ENCODE measurements around the gene SBF2. TPM values are rescaled to one million over a fixed set of nuclear protein-coding genes. Genes with fewer than 3 reads are reported as not detected.

SBF2 gene
- total RNA-seq, 4 donors from 2014 or later = 29.7 to 60.4 (median 36.0) TPM

DNA sequence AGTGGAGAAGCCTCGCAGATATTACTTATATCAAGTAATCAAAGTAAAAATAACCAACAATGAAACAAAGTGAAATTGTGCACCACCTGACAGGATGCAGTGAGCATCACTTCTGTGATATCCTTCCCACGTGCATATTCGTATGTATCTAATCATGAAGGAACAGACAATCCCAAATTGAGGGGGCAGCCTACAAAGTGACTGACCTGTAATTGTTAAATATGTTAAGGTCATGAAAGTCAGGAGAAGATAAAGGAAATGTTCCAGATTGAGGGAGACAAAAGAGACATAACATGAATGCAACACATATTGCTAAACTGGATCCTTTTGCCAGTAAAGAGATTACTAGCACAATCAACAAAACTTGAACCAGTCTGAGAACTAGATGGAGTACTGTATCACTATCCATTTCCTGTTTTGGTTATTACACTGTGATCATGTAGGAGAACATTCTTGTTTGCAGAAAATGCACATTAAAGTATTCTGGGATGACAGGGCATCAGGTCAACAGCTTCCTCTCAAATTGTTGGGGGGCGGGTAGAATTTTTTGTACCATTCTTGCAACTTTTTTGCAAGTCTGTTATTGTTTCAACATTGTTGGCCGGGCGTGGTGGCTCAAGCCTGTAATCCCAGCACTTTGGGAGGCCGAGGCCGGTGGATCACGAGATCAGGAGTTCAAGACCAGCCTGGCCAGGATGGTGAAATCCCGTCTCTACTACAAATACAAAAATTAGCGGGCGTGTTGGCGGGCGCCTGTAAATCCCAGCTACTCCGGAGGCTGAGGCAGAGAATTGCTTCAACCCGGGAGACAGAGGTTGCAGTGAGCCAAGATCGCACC, 2.0 kb downstream of the SBF2 start:
- TF ChIP-seq POLR2A (IDR thresholded peaks at IDR 0.05) = no peak
- TF ChIP-seq, protein P1, sequence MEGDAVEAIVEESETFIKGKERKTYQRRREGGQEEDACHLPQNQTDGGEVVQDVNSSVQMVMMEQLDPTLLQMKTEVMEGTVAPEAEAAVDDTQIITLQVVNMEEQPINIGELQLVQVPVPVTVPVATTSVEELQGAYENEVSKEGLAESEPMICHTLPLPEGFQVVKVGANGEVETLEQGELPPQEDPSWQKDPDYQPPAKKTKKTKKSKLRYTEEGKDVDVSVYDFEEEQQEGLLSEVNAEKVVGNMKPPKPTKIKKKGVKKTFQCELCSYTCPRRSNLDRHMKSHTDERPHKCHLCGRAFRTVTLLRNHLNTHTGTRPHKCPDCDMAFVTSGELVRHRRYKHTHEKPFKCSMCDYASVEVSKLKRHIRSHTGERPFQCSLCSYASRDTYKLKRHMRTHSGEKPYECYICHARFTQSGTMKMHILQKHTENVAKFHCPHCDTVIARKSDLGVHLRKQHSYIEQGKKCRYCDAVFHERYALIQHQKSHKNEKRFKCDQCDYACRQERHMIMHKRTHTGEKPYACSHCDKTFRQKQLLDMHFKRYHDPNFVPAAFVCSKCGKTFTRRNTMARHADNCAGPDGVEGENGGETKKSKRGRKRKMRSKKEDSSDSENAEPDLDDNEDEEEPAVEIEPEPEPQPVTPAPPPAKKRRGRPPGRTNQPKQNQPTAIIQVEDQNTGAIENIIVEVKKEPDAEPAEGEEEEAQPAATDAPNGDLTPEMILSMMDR (IDR thresholded peaks at IDR 0.05) = no peak
- 86 to 90% methylated on average over 17 of the region's 17 CpGs for WGBS, 2 donors
- no peak for DNase-seq (ENCODE audit: low spot score in 2 of 2)
- H3K4me3 ChIP-seq (ENCODE audit: low read depth, poor library complexity, severe bottlenecking) = no peak overlapping the region
- intact Hi-C loops (cut with DNase I; ENCODE audit: low total_unique reads) = no loop called here

DNA sequence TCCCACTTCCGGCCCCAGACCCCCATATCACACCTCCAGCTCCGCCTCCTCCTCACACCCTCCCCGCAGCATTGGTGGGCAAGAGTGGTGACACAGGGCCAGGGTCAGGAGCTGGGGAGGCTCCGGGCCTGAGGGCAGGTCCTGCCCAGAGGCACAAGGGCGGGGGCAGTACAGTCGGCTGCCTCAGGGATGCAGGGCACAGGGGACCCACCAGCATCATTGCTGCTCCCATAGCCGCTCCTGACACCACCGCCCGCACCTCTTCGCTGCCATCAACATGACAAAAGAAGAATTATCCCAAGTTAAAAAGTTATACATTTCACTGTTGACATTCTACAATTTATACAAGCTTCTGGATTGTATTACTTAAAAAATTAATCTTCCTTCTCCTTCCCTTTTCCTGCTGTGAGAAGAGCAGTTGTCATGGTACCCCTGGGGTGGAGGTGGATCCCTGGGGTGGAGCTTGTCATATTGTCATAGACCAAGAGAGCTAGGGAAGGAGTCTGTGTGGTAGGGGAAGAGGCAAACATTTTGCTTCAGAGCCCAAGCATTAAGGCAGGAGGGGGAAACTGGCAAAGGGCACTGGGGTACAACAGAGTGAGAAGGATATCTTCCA, 4.1 kb downstream of the SBF2 start:
- WGBS, 2 donors = 72 to 88% methylated on average over 6 to 10 of the region's 10 CpGs
- no peak for DNase-seq (ENCODE audit: low spot score in 2 of 2)
- intact Hi-C loops (cut with DNase I; ENCODE audit: low total_unique reads) = no loop called here

DNA sequence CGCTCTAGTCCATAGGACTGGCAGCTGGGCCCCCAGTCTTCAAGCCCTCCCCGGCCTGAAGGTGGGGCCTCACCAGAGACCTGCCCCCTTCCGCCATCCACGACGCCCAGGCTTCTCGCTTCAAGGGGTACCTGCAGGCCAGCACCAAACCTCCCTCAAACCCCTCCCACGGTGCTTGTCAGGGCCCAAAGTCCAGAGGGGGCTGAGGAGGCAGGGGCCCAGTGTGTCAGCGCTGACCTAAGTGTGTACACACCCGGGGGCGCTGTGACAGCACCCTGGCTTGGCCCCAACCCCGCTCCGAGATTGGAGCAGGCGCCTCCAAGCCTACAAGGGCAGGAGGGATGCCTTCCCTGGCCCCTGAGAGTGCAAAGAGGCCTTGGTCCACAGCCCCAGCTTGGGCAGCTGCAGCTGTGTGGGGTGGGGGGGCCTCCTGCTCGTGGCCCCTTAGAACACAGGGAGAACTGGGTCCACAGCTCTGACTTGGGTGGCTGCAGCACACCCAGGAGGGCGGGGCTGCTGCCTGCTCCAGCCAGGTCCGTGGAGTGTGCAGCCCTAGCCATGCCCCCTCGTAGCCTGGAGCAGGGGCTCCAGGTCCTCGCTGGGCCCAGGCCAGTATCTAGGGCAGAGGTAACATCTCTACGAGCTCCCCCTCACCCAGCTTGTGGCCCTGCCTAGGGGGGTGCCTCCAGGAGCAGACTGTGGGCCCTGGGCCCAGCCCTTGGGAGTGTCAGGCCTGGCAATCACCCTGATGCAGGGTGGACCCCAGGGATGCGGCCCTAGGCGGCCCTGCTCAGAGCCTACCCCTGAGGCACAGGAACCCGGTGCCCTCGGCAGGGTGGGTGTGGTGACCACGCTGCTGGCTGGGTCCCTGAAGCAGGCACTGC, 4.9 kb downstream of the SBF2 start:
- H3K4me3 ChIP-seq (ENCODE audit: low read depth, poor library complexity, severe bottlenecking) = no peak overlapping the region
- intact Hi-C loops (cut with DNase I; ENCODE audit: low total_unique reads) = no loop called here
- WGBS, 2 donors = 85 to 86% methylated on average over 12 to 23 of the region's 24 CpGs
- TF ChIP-seq, protein P1 (IDR thresholded peaks at IDR 0.05) = no peak
- no peak for TF ChIP-seq POLR2A (IDR thresholded peaks at IDR 0.05)
- no peak for DNase-seq (ENCODE audit: low spot score in 2 of 2)

More for the DNA sequence above, 4.1 kb downstream of the SBF2 start:
- TF ChIP-seq, protein P1 (IDR thresholded peaks at IDR 0.05) = no peak
- no peak for TF ChIP-seq POLR2A (IDR thresholded peaks at IDR 0.05)
- H3K4me3 ChIP-seq (ENCODE audit: low read depth, poor library complexity, severe bottlenecking) = no peak overlapping the region

DNA sequence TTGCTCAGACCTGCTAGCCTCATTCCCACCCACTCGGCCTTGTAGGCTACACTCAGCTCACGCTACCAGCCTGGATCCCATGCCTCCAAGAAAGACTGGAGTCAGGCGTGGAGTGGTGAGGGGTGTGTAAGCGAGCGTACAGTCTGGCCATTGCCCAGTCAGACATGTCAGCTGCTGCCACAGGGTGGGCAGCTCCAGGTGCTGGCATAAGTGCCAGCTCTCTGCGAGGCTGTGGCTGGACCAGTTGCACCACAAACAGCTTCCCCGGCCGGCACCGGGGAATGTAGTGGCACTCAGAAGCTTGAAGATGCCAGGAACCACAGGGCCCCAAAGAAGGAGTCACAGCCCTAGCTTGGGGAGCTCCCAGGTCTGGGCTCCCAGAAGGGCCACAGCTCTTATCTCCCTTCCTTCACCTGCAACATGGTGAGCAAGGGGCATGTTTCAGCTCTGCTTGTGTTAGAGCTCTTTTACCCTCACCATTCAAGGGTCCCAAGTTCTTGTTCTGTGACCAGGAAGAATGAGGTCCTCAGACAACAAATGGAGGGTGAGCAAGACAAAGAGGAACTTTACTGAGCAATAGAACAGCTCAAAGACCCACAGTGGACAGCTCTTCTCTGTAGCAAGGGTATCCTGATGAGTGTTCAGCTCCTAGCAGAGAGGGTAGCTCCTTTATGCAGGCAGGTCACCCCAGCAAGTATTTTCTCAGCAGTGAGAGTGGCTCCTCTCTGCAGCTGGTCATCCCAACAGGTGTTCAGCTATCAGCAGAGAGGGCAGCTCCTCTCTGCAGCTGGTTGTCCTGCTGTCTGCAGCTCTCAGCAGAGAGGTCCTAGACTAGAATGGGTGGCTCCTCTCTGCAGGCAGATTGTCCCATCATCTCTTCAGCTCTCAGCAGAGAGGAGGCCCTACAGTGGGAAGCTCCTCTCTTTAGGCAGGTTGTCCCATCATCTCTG, 6.0 kb downstream of the SBF2 start:
- H3K4me3 ChIP-seq (ENCODE audit: low read depth, poor library complexity, severe bottlenecking) = no peak overlapping the region
- no peak for DNase-seq (ENCODE audit: low spot score in 2 of 2)
- TF ChIP-seq, protein P1 (IDR thresholded peaks at IDR 0.05) = no peak
- no peak for TF ChIP-seq POLR2A (IDR thresholded peaks at IDR 0.05)
- intact Hi-C loops (cut with DNase I; ENCODE audit: low total_unique reads) = no loop called here
- WGBS, 2 donors = 75 to 82% methylated on average over 9 of the region's 9 CpGs

DNA sequence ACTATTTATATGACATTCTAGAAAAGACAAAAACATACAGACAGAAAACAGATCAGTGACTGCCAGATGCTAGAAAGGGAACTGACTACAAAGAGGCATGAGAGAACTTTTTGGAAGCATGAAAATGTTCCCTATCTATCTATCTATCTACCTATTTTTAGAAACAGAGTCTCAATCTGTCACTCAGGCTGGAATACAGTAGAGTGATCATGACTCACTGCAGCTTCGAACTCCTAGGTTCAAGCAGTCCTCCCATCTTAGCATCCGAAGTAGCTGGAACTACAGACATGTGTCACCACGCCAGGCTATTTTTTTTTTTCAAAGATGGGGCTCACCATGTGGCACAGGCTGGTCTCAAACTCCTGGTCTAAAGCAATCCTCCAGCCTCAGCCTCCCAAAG, 6.9 kb downstream of the SBF2 start:
- intact Hi-C loops (cut with DNase I; ENCODE audit: low total_unique reads) = no loop called here
- WGBS, 2 donors = 61 to 68% methylated on average over 3 of the region's 3 CpGs
- H3K4me3 ChIP-seq (ENCODE audit: low read depth, poor library complexity, severe bottlenecking) = no peak overlapping the region
- TF ChIP-seq, protein P1 (IDR thresholded peaks at IDR 0.05) = no peak
- TF ChIP-seq POLR2A (IDR thresholded peaks at IDR 0.05) = no peak
- no peak for DNase-seq (ENCODE audit: low spot score in 2 of 2)

Measured in lower leg skin (tissue), 4 donors.